Stimulated activated CD4-positive, alpha-beta T cell treated with anti-CD3 and anti-CD28 coated beads, Interleukin-12 subunit alpha, Interleukin-12 subunit beta, amount 100 ng/mL, for 48 hours (primary cell): ENCODE measurements around the gene ENTR1.

Source experiments
- DNase-seq, 3 donors: peaks; one replicate each; pipeline ENCODE4 v3.0.0-alpha.2; 2020; ENCODE audit warnings: low read depth in 2 of 3, low spot score in 1 of 3

The ENTR1 gene

DNA sequence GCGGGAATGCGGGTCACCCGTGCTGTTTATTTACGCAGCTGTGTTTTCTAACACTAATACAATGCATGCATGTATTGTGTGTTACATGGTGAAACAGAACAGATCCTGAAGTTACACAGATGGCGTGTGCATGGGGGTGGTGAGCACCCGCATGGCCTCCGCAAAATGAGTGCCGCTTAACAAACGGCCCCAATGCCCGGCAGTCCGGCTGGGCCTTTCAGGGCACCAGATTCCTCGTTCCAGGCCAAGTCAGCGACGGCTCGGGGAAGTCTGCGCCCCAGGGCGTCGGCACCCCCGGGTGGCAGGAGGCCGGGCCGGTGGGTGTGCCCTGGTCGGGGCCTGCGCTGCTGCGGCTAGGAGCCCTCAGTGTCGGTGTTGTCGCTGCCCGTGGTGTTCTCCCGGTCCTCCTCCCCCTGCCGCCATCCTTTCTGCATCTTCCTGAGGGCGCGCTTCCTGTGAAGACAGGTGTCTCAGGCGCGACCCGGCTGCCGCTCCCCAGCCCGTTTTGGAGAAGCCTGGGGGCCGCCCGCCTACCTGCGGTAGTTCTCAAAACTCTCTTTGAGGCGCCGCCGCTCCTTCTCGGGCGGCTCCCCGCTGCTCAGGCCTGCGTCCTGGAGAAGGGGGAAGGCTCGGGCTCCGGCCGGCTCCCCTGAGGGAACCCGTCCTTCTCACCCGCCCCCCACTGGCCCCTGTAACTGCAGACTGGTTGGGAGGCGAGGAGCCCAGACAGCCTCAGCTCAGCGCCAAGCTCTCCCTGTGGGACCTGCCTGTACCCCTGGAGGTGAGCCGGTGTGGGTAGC lies 46.3 kb downstream of the ENTR1 start:
- no peak for DNase-seq

DNA sequence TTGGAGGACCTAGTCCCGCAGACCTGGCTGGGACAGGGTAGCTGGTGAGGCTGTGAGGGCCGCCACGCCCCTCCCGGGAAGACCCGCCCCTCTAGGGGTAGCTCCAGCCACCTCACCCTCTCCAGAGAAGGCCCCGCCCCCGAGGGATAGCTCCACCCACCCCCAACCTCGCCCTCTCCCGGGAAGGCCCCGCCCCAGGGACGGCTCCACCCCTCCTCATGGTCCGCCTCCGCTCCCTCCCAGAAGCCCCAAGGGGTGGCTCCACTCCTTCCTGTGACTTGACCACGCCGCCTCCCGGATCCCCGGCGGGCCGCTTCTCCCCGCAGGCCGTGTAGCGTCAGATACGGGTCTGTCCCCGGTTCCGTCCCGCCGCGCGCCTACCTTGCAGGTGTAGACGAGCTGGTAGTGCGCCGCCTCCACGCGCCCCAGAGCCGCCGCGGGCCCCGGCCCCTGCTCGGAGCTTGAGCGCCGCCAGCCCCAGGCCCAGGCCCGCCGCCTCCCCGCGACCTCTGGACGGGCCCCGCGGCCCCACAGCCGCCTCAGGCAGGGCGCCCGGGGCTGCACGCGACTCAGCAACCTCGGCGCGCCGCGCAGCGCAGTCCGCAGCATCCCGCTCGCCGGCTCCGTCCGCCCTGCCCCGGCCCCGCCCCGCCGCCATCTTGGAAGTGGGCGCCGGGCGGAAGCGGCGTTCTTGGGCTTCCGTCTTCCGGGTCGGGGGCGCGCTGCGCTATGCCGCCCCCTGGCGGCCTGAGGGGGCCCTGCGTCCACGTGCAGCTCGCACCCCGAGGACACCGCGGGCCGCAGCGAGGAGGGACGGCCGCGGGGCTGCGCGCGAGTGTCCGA lies 47.1 kb downstream of the ENTR1 start, which contains the start of gene DNLZ:
Gene DNLZ (minus strand): TSS at position 639 of the 843 bp plus-strand sequence. CDS start 30 bp downstream, at position 609.
- DNase-seq, result peak; percentile 94 to 98 (median 97)

GRCh38 chr9:136362450-136362784 lies 48.0 kb downstream of the ENTR1 start:
- no peak for DNase-seq

- no peak for DNase-seq
These were observed 48.5 kb downstream of the ENTR1 start for GRCh38 chr9:136361754-136362449.

DNA sequence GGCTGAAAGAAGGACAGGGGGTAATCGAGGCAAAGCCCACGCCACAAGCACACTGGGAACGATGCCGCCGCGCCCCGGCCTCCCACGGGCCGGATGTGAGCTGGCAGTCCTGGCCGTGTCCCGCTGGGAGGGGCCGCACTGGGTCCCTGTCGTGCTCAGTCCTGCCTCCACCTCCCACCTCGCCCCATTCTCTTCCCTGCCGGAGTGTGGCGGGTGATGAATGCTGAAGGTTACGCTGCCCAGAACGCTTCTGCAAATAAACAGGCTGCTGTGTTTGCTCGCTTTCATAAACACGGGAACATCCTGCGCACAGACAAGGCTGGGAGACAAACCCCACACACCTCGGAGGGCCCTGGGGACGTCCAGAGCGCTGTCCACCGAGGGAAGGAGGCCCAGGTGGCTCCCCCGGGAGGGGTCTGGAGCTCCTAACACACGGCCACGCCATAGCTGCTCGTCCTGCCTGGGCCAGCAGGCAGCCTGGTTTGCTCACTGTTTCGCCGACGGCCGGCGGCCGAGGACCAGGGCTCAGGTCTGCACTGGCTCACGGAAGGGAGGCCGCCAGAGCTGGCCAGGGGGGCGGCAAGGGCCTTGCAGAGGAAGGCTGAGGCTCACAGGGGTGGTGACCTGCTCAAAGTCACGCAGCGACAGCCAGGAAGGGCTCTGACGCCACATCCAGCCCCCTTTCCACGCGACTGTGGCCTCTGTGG lies 49.2 kb downstream of the ENTR1 start:
- DNase-seq, result no peak

DNA sequence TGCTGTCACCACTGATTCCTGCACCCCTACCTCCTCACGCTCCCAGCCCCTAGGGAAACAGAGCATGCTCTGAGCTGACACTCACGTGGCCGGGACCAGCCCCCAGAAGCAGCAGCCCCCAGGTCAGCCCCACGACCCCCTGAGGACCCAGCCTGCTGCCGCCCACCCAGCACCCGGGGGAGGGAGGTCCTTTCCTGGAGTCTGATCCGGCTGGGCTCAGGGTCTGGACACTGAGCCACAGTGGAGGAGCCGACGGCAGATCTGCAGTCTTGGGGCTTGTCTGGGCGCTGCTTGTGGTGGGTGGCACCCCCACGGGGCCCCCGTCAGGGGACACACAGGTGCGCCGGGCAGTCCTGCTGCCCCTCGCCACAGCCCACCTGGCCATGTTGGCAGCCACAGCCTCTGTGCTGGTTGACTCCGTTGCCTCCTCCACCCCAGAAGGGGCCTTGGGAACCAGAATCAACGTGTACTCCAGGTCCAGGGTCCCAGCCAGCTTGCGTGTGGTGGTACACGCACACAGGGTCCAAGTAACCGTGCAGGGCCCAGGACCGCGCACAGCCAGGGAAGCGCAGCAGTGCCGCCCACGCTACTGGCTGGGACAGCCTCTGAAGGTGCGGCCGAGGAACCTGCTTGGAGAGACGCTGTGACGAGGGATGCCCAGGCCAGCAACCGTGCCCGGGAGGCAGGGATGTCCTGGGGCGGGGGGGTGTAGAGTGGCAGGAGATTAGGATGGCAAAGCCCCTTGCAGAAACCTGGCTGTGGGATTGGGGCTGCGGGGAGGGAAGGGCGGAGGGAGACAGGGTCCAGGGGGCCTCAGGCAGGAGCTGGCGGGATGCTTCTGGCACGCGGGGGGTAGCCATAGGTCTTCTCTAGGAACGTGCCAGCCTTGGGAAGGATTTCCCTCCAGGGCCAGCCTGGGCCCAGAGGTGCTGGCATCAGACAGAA lies 50.4 kb downstream of the ENTR1 start:
- no peak for DNase-seq

- DNase-seq, result no peak
These were observed 51.5 kb downstream of the ENTR1 start for GRCh38 chr9:136358888-136359287.

DNA sequence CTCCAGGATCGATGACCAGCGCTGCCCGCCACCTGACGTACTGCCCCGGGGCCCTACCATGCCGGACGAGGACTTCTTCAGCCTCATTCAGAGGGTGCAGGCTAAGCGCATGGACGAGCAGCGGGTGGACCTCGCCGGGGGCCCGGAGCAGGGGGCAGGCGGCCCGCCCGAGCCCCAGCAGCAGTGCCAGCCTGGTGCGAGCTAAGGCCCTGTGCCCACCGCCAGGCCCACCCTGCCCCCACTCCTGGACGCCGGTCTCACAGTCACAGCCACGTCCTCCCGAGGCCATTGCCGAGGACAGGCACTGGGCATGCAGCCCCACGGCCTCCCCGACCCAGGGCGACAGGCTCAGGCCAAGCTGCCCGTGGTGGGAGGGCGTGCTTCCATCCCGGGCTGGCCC lies 52.4 kb downstream of the ENTR1 start:
- DNase-seq, result no peak

DNA sequence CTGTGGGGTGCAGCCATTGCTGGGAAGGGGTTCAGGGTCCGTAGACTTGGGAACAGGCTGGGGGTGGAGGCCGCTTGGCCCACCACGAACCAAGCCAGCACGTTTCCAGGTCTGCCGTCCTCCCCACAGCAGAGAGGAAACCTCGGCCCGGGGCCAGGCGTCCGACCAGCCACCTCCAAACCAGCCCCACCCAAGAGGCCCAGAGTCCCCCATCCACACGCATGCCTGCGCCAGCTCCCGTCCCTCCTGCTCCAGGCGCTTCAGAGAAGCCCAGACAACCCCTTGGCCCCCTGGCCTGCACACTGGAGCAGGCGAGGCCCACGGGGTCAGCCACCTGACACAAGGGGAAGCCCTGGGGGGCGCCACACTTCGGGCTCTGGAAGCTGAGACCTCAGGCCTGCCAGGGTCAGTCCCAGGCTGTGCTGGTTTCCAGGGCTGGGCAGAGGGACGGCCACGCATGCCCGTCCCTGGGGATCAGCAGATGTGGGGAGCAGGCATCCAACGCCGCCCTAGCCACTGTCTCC lies 53.1 kb downstream of the ENTR1 start:
- DNase-seq, result no peak

GRCh38 chr9:136355616-136356557 lies 54.5 kb downstream of the ENTR1 start:
- DNase-seq, result no peak

DNA sequence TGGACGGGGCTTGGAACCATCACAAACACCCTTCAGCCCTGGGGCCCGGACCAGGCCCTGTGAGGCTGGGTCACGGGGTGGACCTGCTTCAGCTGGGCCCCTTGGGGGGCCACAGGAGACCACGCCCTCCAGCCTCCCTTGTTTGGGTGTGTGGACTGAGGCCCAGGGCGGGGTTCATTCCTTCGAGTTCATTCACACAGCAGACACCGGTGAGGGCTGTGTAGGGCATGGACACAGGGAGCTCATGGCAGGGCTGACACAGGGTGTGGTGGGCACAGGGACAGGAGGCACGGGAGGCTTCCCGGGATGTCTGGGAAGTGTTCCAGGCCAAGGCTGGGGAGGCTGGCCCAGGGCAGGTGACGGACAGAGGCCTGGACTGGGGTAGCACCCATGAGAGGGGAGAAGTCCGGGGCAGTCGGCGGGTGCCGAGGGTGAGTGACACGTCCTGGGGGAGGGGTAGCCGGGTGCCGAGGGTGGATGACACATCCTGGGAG lies 55.8 kb downstream of the ENTR1 start:
- no peak for DNase-seq

GRCh38 chr9:136353757-136354488 lies 56.5 kb downstream of the ENTR1 start:
- DNase-seq, result no peak

DNA sequence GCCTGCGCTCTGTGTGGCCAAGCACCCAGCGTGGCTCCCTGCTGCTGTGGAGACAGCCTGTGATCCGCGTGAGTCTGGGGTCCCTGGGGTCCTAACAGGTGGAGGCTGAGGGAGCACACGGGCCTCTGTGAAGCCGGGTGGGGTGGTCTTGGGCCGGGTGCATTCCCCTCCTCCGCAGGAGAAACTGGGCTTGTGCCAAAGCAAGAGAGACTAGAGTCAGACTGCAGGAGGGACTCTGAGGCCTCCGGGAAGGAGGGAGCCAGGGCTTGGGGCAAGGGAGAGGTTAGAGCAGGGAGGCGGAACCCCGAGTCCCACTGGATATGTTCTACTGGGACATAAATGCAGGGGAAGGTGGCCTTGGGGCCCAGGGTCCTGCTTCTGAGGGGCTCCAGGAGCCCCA lies 57.3 kb downstream of the ENTR1 start:
- no peak for DNase-seq

GRCh38 chr9:136352682-136353081 lies 57.7 kb downstream of the ENTR1 start:
- DNase-seq, result no peak
